NCI-H1092 (cell line): ENCODE measurements around the gene LYPD6.

Source experiments
- DNase-seq: peaks from one replicate; lab custom pipeline; 2025; lab: John Stamatoyannopoulos, UW

The LYPD6 gene

GRCh38 chr2:149513461-149513860 is 183.1 kb downstream of the LYPD6 start:
- DNase-seq: no peak
